AG09309 (cell line): ENCODE measurements around the gene FXR2.
"Not testable (repeated sequence)": the region's sequence is repeated elsewhere in the genome, so short reads cannot be mapped to it uniquely, and the experiment has no call there.

Experiments
- DNase-seq: peaks from one replicate; pipeline ENCODE4 v3.0.0-alpha.2; 2010; ENCODE audit warnings: low read depth
- H3K4me3 ChIP-seq: 2 replicates; pipeline ENCODE4 v1.5.1; 2011; ENCODE audit warnings: mild to moderate bottlenecking, low read depth, low read length, moderate library complexity; ENCODE audit not compliant: control insufficient read depth
- CTCF ChIP-seq: IDR thresholded peaks from 2 replicates; pipeline ENCODE4 v1.5.1; 2011; ENCODE audit warnings: mild to moderate bottlenecking, low read depth, low read length, inconsistent platforms; ENCODE audit not compliant: insufficient read depth, control insufficient read depth; ENCODE audit errors: missing control alignments

Gene FXR2

GRCh38 chr17:7651665-7652387 is 37.1 kb upstream of the FXR2 start:
- H3K4me3 ChIP-seq = no peak overlapping the region
- TF ChIP-seq CTCF = no peak
- DNase-seq = no peak

GRCh38 chr17:7651097-7651664 is 36.5 kb upstream of the FXR2 start:
- no peak for TF ChIP-seq CTCF
- peak overlapping the region; percentile 9 for H3K4me3 ChIP-seq
- DNase-seq = no peak

- DNase-seq = no peak
- TF ChIP-seq CTCF = no peak
- peak within 1 kb of the TSS; percentile 9 for H3K4me3 ChIP-seq
Observed at GRCh38 chr17:7650509-7651096, 35.9 kb upstream of the FXR2 start, which contains the start of gene ATP1B2. ATP1B2 (plus strand) TSS chr17:7650926; CDS start chr17:7651519, 593 bp downstream.

GRCh38 chr17:7647018-7647417 is 32.3 kb upstream of the FXR2 start:
- no peak overlapping the region for H3K4me3 ChIP-seq
- DNase-seq = no peak
- no peak for TF ChIP-seq CTCF

GRCh38 chr17:7646457-7646856 is 31.8 kb upstream of the FXR2 start:
- no peak overlapping the region for H3K4me3 ChIP-seq
- DNase-seq = no peak
- TF ChIP-seq CTCF = no peak

- DNase-seq = no peak
- H3K4me3 ChIP-seq = no peak overlapping the region
- no peak for TF ChIP-seq CTCF
Observed at GRCh38 chr17:7644775-7645174, 30.1 kb upstream of the FXR2 start.

GRCh38 chr17:7641635-7642034 is 26.9 kb upstream of the FXR2 start:
- H3K4me3 ChIP-seq, DNase-seq: not testable (repeated sequence)
